Esophagus squamous epithelium (tissue), 4 donors: Measurements from ENCODE around the gene BANP.

Experiments used
- CTCF ChIP-seq, 6 experiments: fragments of 450-650 bp in 4 of 6; fragments of 200-600 bp in 2 of 6; sonication (generic) in 2 of 6; IDR thresholded peaks; one replicate each; pipeline ENCODE4 v1.5.1; 2016 to 2019; ENCODE audit warnings: antibody characterized with exemption in 6 of 6, mild to moderate bottlenecking in 4 of 6, moderate library complexity in 4 of 6
- POLR2A ChIP-seq, 4 donors: fragments of 450-650 bp; IDR thresholded peaks; one replicate each; pipeline ENCODE4 v1.6.1; 2017; ENCODE audit warnings: antibody characterized with exemption in 4 of 4, mild to moderate bottlenecking in 4 of 4, moderate library complexity in 3 of 4

- no peak for TF ChIP-seq POLR2A (IDR thresholded peaks at IDR 0.05)
- TF ChIP-seq CTCF (IDR thresholded peaks at IDR 0.05), result no peak
These were observed 3.7 kb upstream of the BANP start for GRCh38 chr16:87947356-87948118.
